Stimulated activated CD4-positive, alpha-beta T cell treated with anti-CD3 and anti-CD28 coated beads, Interleukin-2, amount 100 ng/mL, for 48 hours (primary cell): Measurements from ENCODE around the gene PPM1F.

ENCODE experiments used
- DNase-seq, 2 donors: peaks; one replicate each; pipeline ENCODE4 v3.0.0-alpha.2; 2020

PPM1F gene

DNA sequence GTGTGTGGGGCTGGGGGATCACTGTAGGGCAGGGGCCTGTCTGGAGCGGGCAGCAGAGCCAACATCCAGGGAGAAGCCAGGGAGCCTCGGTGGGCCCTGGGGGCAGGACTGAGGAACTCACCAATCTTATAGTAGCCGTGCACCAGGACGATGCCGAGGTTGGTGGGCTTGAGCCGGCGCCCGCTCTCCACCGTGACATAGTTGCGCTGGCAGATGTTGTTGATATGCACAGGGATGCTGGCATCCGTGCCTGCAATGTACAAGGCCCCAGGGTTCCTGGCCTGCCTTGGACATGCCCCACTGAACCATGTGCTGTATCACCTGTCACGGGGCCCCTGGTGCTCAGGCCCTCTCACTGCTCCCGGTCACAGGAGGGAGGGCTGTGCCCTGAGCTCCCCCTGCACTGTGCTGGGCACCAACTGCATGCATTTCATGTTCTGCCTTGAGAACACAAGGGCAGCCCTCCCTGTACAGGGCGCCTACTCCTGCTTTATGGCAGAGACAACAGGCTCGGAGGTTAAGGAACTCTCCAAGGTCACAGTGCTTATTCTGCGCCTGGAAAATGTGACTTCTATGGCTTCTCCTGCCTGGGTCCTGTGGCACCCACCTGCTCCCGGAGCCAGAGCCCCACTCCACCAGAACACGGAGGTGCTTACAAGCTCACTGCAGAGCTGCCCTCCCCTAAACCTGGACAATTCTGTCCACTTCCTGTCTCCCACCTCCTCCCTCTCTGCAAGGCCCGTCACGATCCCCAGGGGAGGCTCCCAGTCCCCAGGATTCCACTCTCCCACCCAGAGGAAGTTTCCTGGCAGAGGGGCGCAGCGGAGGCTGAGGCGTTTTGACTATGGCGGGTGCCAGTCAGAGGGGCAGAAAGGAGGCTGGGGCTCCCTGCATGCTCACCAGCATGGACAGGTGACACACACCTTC is 7.8 kb upstream of the PPM1F start:
- no peak for DNase-seq

GRCh38 chr22:21959274-21960074 is 6.8 kb upstream of the PPM1F start:
- DNase-seq = no peak

- no peak for DNase-seq
Observed at GRCh38 chr22:21958360-21959273, 6.0 kb upstream of the PPM1F start.

GRCh38 chr22:21951931-21952465 is 650 bp downstream of the PPM1F start:
- no peak for DNase-seq

DNA sequence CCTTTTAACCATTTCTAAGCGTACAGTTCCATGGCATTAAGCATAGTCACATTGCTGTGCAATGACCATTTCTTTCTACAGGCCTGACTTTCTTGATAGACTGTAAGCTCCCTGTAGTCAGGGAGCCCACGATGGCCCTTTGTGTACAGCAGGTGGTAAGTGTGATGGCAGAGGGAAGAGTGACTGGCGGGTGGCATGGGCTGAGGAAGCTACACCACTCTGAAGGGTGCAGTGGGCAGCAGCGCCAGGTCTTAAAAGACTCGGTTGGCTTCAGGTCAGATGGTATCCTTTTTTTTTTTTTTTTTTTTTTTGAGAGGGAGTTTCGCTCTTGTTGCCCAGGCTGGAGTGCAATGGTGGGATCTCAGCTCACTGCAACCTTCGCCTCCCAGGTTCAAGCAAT is 1.6 kb downstream of the PPM1F start:
- DNase-seq = no peak

- DNase-seq = no peak
Observed at GRCh38 chr22:21949948-21950347, 2.7 kb downstream of the PPM1F start.

DNA sequence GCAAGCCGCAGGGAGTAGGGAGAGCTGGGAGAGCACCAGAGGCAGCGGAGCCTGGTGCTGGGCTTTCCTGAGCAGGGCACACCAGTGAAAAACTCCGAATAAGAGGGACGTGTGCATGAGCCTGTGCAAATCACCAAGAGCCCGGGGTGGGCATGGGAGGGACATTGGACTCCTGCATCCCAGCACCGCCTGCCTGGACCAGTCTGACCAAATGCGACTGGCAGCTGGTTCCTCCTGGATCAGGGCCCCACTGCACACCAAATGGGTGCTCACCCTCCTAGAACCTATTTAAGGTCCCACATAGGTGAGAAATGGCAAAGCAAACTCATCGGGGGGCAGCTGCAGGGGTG is 3.1 kb downstream of the PPM1F start:
- DNase-seq = no peak

DNA sequence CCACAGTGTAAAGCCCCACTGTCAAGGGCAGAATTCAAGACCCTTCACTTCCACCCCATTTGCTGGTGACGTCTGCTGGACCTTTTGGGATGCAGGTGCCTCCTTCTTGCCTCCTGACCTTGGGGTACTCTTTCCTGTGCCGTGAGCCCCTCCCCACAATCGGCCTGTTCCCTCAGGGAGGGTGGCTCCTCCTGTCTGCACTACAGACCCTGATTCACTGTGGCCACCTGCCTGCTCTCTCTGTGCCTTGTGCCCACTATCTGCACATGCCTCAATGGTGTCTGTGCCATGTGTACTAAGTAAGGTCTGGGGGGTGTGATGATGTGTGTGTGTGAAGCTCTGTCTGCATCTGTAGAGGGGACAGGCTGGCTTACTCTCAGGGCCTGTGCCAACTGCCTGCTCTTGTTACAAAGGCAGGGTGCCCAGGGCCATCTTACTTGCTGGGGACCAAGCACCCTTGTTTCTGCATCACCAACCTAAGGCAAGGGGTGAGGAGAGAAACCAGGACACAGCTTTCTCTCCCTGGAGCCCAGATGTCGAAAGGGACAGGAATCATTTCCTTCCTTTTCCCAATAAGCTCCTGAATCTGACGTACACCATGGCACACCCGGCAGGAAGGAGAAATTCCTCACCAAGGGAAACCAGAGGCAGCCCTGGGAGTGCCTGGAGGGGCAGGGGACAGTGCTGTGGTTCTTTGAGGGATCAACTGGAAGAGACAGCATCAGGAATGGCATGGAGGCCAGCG is 3.7 kb downstream of the PPM1F start:
- no peak for DNase-seq

- no peak for DNase-seq
Observed at GRCh38 chr22:21948390-21948789, 4.3 kb downstream of the PPM1F start.

- no peak for DNase-seq
Observed at GRCh38 chr22:21947040-21948014, 5.3 kb downstream of the PPM1F start.

- no peak for DNase-seq
Observed at GRCh38 chr22:21946262-21946925, 6.3 kb downstream of the PPM1F start.

DNA sequence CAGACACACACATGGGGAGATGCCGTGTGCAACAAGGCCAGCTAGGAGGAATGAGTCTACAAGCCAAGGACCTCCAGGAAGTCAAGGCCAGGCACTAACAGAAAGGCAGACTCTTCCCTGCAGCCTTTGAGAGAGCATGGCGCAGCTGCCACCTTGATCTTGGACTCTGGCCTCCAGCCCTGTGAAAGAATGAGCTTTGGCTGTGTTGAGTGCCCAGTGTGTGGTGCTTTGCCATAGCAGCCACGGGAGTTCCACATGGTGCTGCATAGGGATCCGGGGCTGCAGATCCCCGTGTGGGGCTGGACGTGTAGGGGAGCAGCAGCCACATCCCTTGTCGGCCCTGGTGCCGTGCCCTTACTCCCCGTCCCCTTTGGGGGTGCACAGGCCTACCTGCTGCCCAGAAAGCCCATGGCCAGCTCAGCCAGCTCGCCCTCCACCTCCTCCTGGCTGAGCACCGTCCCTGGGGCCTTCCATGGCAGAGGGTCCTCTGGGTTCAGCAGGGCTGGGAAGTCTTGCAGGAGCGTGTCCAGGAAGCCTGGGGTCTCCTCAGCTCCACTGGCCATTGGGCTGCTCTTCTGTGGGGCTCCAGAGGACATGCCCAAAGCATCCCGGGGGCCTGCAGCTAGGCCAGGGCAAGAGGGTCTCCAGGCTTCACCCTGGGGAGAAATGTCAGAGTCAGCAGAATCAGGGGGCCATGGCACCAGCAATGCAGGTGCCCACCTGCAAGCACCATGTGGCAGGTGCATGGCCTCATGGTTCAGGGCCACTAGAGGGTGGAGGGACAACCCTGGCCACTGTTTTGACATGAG is 7.0 kb downstream of the PPM1F start:
- DNase-seq = no peak

DNA sequence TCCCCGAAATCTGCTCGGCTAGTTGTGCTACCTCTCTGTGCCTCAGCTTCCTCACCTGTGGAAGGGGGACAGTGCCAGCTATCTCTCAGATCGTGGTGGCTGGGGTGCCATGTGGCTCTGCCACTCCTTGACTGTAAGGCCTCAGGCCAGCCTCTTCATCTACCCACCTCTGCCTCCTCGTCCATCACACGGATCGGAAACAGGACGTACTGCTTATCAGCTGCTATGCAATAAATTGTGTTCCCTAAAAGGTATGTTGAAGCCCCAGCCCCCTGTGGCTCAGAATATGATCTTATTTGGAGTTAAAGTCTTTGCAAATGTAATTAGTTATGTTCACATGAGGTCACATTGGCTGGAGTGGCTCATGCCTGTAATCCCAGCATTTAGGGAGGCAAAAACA is 7.8 kb downstream of the PPM1F start:
- no peak for DNase-seq

DNA sequence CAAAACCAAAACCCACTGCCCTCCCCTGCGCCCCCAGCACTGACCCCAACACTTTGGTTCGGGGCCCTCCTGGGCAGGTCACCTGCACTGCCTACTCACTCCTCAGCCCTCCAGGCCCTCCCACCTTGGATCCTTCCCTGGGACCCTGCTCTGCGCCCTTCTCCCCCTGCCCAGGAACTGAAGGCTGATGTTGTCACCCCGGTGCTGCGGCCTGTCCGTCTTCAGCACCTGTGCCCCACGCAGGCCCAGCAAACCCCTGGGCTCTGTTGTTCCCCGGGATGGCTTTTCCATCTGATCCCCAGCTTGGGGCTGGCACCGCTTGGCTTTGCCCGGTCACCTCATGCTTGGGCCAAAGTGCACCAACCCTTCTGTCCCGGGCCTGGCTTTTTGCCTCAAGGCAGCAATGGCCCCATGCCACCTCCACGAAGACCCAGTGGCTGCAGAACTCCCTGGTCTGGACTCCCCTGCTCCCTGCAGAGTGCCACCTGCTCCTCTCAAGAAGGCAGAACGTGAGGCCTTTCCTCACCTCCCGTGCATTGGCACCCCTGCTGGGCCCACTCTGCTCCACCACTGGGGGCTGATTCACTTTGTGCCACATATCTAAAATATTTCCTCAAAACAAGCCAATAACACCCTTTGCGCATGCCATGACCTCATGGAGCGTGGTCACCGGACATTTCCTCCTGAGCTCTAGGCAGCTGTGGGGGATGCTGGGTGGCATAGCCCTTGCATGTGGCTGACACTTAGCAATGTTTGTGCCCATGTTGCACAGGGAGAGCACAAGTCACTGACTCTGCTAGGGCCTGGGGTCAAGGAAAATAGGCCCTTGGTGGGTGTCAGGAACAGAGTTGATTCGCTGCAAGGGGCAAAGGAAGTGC is 8.8 kb downstream of the PPM1F start:
- DNase-seq = no peak

GRCh38 chr22:21942407-21943343 is 10.0 kb downstream of the PPM1F start:
- no peak for DNase-seq

DNA sequence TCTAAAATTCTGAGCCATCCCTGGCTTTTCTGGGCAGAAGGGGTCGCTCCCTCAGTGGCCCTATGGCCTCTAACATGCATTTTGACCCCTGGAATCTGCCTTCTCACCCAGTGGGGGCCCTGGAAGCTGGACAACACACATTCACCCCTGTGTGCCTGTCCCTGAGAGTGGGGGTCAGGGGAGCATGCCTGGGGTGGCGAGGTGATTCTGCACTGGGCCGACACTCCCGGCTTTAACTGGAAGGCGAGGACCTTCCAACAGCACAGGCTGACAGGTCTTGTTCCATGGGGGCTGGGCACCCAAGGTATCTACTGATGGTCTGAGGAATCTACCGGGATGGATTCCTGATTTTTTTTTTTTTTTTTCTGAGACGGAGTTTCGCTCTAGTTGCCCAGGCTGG is 10.7 kb downstream of the PPM1F start:
- DNase-seq = no peak

- DNase-seq = no peak
Observed at GRCh38 chr22:21940521-21940920, 12.1 kb downstream of the PPM1F start.
